ENCODE data around the gene FOXP1. TPM values are rescaled to one million over a fixed set of nuclear protein-coding genes. Genes with fewer than 3 reads are reported as not detected.

Gene FOXP1
- polyA plus RNA-seq, 1 donor (not counting 4 experiments of a cell fraction or from before 2014, with no cell fraction given) = 14.6 TPM

GRCh38 chr3:71052716-71053115, 530.8 kb downstream of the FOXP1 start:
- TF ChIP-seq EZH2 (IDR thresholded peaks at IDR 0.05; ENCODE audit: low read length) (no peak), CTCF (optimal IDR thresholded peaks at IDR 0.05 in 1 of 3, IDR thresholded peaks at IDR 0.05 in 1 of 3, conservative IDR thresholded peaks at IDR 0.05 in 1 of 3; ENCODE audit: extremely low read depth in 1 of 3, insufficient read depth in 2 of 3, low read length in 3 of 3) (no peak)
- no peak overlapping the region for H3K4me2 ChIP-seq (ENCODE audit: control insufficient read depth, extremely low read depth, insufficient read depth, low read depth, low read length)
- no peaks in the 10 kb centered on the region for H4K20me1 ChIP-seq (ENCODE audit: control insufficient read depth, extremely low read depth, insufficient read depth, low read length)
- H3K79me2 ChIP-seq (ENCODE audit: control insufficient read depth, insufficient read depth, low read length) = peaks cover 59% of the 10 kb centered on the region
- H3K4me1 ChIP-seq (ENCODE audit: control insufficient read depth, extremely low read depth, insufficient read depth, low read length) = peaks cover 19% of the 10 kb centered on the region
- H3K27ac ChIP-seq (ENCODE audit: control insufficient read depth, insufficient read depth, low read length) = no peak overlapping the region
- H3K9me3 ChIP-seq (ENCODE audit: control insufficient read depth, low read depth, low read length) = no peaks in the 10 kb centered on the region
- no peak overlapping the region for H3K9ac ChIP-seq (ENCODE audit: control insufficient read depth, extremely low read depth, insufficient read depth, low read length)
- DNase-seq (ENCODE audit: low read depth, low spot score) = no peak
- FAIRE-seq = no peak
- H2AFZ ChIP-seq (ENCODE audit: control insufficient read depth, low read length) = no peak overlapping the region
- dilution Hi-C loops (cut with MboI; ENCODE audit: extremely low pct_ligation_motif_present, low sequenced_read_pairs) = no loop called here
- no peak overlapping the region for H3K4me3 ChIP-seq (ENCODE audit: control insufficient read depth in 2 of 3, extremely low read depth in 1 of 3, insufficient read depth in 2 of 3, low read depth in 1 of 3, low read length in 3 of 3)
- H3K36me3 ChIP-seq (ENCODE audit: control insufficient read depth in 2 of 2, extremely low read depth in 1 of 2, insufficient read depth in 2 of 2, low read length in 2 of 2) = peaks cover 0 to 40% of the 10 kb centered on the region in 2 experiments
- no peaks in the 10 kb centered on the region for H3K9me1 ChIP-seq (ENCODE audit: control insufficient read depth, extremely low read depth, insufficient read depth, low read length)
- H3K27me3 ChIP-seq (ENCODE audit: control insufficient read depth, extremely low read depth, insufficient read depth, low read length) = no peaks in the 10 kb centered on the region

- no peak overlapping the region for H3K4me3 ChIP-seq (ENCODE audit: control insufficient read depth in 2 of 3, extremely low read depth in 1 of 3, insufficient read depth in 2 of 3, low read depth in 1 of 3, low read length in 3 of 3)
- H3K9ac ChIP-seq (ENCODE audit: control insufficient read depth, extremely low read depth, insufficient read depth, low read length) = no peak overlapping the region
- no peak for FAIRE-seq
- dilution Hi-C loops (cut with MboI; ENCODE audit: extremely low pct_ligation_motif_present, low sequenced_read_pairs) = no loop called here
- no peak overlapping the region for H2AFZ ChIP-seq (ENCODE audit: control insufficient read depth, low read length)
- H3K36me3 ChIP-seq (ENCODE audit: control insufficient read depth in 2 of 2, extremely low read depth in 1 of 2, insufficient read depth in 2 of 2, low read length in 2 of 2) = peaks cover 0 to 43% of the 10 kb centered on the region in 2 experiments
- DNase-seq (ENCODE audit: low read depth, low spot score) = no peak
- no peak overlapping the region for H3K27ac ChIP-seq (ENCODE audit: control insufficient read depth, insufficient read depth, low read length)
- no peaks in the 10 kb centered on the region for H3K9me3 ChIP-seq (ENCODE audit: control insufficient read depth, low read depth, low read length)
- H3K27me3 ChIP-seq (ENCODE audit: control insufficient read depth, extremely low read depth, insufficient read depth, low read length) = no peaks in the 10 kb centered on the region
- H3K4me2 ChIP-seq (ENCODE audit: control insufficient read depth, extremely low read depth, insufficient read depth, low read depth, low read length) = no peak overlapping the region
- no peaks in the 10 kb centered on the region for H4K20me1 ChIP-seq (ENCODE audit: control insufficient read depth, extremely low read depth, insufficient read depth, low read length)
- peaks cover 62% of the 10 kb centered on the region for H3K79me2 ChIP-seq (ENCODE audit: control insufficient read depth, insufficient read depth, low read length)
- H3K4me1 ChIP-seq (ENCODE audit: control insufficient read depth, extremely low read depth, insufficient read depth, low read length) = peaks cover 18% of the 10 kb centered on the region
- no peak for TF ChIP-seq EZH2 (IDR thresholded peaks at IDR 0.05; ENCODE audit: low read length)
- H3K9me1 ChIP-seq (ENCODE audit: control insufficient read depth, extremely low read depth, insufficient read depth, low read length) = no peaks in the 10 kb centered on the region
Measured at GRCh38 chr3:71051893-71052687, 531.4 kb downstream of the FOXP1 start.

All from keratinocyte (primary cell).